ENCODE data around the gene KRTAP4-4. TPM values are rescaled to one million over a fixed set of nuclear protein-coding genes. Genes with fewer than 3 reads are reported as not detected.

KRTAP4-4 gene
- total RNA-seq, 2 donors from 2014 or later: not detected

DNA sequence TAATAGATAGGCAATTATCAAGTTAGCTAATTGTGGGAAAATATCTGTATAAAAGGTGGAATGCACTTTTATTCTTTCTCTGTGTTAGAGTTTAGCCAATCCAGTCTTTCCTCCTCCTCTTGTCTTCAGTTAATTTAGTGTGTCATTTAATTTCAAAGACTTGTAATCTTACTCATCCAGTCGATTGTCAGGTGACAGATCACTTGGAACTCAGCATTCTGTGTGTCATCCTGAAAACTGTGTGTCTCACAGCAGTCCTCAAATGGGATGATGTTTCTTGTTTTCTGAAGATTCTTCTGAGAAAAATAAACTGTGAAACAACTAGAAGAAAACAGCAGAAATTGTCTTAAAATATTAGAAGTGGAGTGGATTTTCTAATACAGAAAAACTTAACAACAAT is 24.5 kb upstream of the KRTAP4-4 start:
- Histone ChIP-seq H3K4me3 (no peak overlapping the region), H3K9me3 (no peaks in the 10 kb centered on the region), H3K27ac (no peak overlapping the region), H3K4me1 (replicated peaks) (no peaks in the 10 kb centered on the region), H3K36me3 (no peaks in the 10 kb centered on the region), H3K27me3 (replicated peaks; ENCODE audit: insufficient read depth) (no peaks in the 10 kb centered on the region)
- 57% methylated on average over 1 of the region's 1 CpG for WGBS
- no peak for TF ChIP-seq POLR2A (IDR thresholded peaks at IDR 0.05)
- no peak for TF ChIP-seq POLR2AphosphoS5 (IDR thresholded peaks at IDR 0.05)
- TF ChIP-seq, protein P1, sequence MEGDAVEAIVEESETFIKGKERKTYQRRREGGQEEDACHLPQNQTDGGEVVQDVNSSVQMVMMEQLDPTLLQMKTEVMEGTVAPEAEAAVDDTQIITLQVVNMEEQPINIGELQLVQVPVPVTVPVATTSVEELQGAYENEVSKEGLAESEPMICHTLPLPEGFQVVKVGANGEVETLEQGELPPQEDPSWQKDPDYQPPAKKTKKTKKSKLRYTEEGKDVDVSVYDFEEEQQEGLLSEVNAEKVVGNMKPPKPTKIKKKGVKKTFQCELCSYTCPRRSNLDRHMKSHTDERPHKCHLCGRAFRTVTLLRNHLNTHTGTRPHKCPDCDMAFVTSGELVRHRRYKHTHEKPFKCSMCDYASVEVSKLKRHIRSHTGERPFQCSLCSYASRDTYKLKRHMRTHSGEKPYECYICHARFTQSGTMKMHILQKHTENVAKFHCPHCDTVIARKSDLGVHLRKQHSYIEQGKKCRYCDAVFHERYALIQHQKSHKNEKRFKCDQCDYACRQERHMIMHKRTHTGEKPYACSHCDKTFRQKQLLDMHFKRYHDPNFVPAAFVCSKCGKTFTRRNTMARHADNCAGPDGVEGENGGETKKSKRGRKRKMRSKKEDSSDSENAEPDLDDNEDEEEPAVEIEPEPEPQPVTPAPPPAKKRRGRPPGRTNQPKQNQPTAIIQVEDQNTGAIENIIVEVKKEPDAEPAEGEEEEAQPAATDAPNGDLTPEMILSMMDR (IDR thresholded peaks at IDR 0.05): no peak
- intact Hi-C loops (cut with DNase I): no loop called here
- no peak for DNase-seq (ENCODE audit: low spot score)

DNA sequence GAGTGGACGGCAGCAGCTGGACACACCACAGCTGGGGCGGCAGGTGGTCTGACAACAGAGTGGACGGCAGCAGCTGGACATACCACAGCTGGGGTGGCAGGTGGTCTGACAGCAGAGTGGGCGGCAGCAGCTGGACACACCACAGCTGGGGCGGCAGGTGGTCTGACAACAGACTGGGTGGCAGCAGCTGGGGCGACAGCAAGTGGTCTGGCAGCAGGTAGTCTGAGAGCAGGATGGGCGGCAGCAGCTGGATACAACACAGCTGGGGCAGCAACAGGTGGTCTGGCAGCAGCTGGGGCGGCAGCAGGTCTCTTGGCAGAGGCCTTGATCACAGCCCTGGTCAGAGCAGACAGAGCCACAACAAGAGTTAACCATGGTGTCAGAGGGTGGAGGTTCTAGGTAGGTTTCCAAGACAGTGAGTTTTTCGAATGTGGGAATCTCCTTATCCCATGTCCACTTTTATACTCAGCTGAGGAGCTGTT is 24.0 kb upstream of the KRTAP4-4 start, which contains the start of gene KRTAP4-1:
Gene KRTAP4-1, minus strand, starts transcription at position 432 of the 482 bp plus-strand sequence. Its CDS starts 57 bp downstream, at position 375.
- H3K27me3 ChIP-seq (replicated peaks; ENCODE audit: insufficient read depth): no peaks in the 10 kb centered on the region
- no peaks in the 10 kb centered on the region for H3K9me3 ChIP-seq
- 77% methylated on average over 9 of the region's 9 CpGs for WGBS
- no peaks in the 10 kb centered on the region for H3K4me1 ChIP-seq (replicated peaks)
- intact Hi-C loops (cut with DNase I): no loop called here
- H3K36me3 ChIP-seq: no peaks in the 10 kb centered on the region
- H3K4me3 ChIP-seq: no peak within 1 kb of the TSS
- TF ChIP-seq POLR2AphosphoS5 (IDR thresholded peaks at IDR 0.05): no peak
- no peak for TF ChIP-seq POLR2A (IDR thresholded peaks at IDR 0.05)
- TF ChIP-seq, protein P1 (IDR thresholded peaks at IDR 0.05): no peak
- DNase-seq (ENCODE audit: low spot score): no peak
- H3K27ac ChIP-seq: no peak within 1 kb of the TSS

DNA sequence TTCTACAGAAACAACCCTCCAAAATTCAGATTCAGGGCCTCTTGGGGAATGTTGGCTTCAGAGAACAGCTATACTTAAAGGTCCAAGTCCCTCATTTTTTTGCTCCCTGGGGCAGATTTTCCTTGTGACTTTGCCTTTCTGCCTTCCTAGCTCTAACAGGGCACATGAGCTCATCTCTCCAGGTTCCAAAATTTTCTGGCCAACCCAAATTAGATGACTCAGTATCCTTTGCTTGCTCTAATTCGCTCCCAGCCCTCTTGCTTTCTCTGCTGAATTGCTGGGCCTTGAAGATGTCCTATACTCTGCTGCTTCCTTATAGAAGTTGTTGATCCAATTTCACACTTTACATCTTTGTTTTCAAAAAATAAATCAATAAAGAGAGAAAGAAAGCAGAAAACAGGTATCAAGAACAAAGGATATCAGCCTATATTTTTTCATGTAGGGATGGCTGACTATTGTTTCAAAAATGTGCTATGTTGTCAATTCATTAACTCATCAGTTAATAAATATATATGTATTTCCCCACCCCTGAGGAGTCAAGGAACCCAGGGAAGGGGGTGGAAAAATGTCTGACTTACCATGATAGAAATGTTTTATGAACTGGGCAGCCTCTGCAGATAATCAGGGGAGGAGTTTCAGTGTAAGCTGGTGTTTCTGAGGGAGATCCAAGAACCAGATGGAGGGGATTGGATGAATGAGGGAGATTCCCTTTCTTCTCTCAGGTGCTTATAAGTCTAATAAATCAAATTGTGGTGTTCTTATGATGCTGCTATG is 18.5 kb upstream of the KRTAP4-4 start:
- Histone ChIP-seq H3K4me3 (no peak overlapping the region), H3K9me3 (no peaks in the 10 kb centered on the region), H3K4me1 (replicated peaks) (no peaks in the 10 kb centered on the region), H3K36me3 (no peaks in the 10 kb centered on the region), H3K27ac (no peak overlapping the region), H3K27me3 (replicated peaks; ENCODE audit: insufficient read depth) (no peaks in the 10 kb centered on the region)
- intact Hi-C loops (cut with DNase I): no loop called here
- TF ChIP-seq POLR2A (IDR thresholded peaks at IDR 0.05) (no peak), POLR2AphosphoS5 (IDR thresholded peaks at IDR 0.05) (no peak)
- TF ChIP-seq, protein P1 (IDR thresholded peaks at IDR 0.05): no peak
- no peak for DNase-seq (ENCODE audit: low spot score)
- WGBS: 76% methylated on average over 1 of the region's 1 CpG

DNA sequence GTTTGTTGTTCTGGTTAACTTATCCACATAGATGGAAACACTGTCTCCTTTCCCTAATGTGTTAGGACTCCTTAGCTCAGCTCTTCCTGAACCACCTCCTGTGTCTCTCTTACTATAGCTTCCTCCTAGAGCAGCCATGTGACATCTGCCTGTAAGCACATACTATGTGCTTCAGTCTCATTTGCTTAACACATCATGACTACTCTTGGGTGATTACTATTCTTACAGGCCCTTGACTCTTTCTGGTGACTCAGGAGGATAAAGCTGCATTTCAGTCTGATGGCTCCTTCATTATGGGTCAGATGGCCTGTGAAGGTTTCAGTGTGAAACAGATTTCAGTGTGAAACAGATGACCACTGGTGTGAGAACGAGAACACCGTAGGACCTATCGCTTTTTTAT is 17.8 kb upstream of the KRTAP4-4 start:
- H3K4me3 ChIP-seq: no peak overlapping the region
- H3K4me1 ChIP-seq (replicated peaks): no peaks in the 10 kb centered on the region
- no peak overlapping the region for H3K27ac ChIP-seq
- WGBS: 92% methylated on average over 3 of the region's 3 CpGs
- no peak for DNase-seq (ENCODE audit: low spot score)
- H3K9me3 ChIP-seq: no peaks in the 10 kb centered on the region
- no peaks in the 10 kb centered on the region for H3K36me3 ChIP-seq
- no peak for TF ChIP-seq POLR2AphosphoS5 (IDR thresholded peaks at IDR 0.05)
- TF ChIP-seq, protein P1 (IDR thresholded peaks at IDR 0.05): no peak
- TF ChIP-seq POLR2A (IDR thresholded peaks at IDR 0.05): no peak
- intact Hi-C loops (cut with DNase I): no loop called here
- H3K27me3 ChIP-seq (replicated peaks; ENCODE audit: insufficient read depth): no peaks in the 10 kb centered on the region
